Smooth muscle cell (in vitro differentiated cells): Measurements from ENCODE around the gene DNAJA3. TPM values are rescaled to one million over a fixed set of nuclear protein-coding genes. Genes with fewer than 3 reads are reported as not detected.

Experiments used
- DNase-seq: peaks from one replicate; lab custom pipeline; 2025; ENCODE audit not compliant: unreplicated experiment; lab: John Stamatoyannopoulos, UW
- H2AFZ ChIP-seq: fragments of 200-600 bp; sonication (generic); 2 replicates; pipeline ENCODE4 v1.6.0; 2016; ENCODE audit warnings: antibody characterized with exemption, low read depth, mild to moderate bottlenecking
- H3F3A ChIP-seq: fragments of 200-600 bp; sonication (generic); 2 replicates; pipeline ENCODE4 v1.6.0; 2017; ENCODE audit warnings: antibody characterized with exemption, low read depth
- H3K27ac ChIP-seq: fragments of 200-600 bp; sonication (generic); 2 replicates; pipeline ENCODE4 v1.5.1; 2016; ENCODE audit warnings: low read depth, mild to moderate bottlenecking
- H3K27me3 ChIP-seq: fragments of 200-600 bp; sonication (generic); 2 replicates; pipeline ENCODE4 v1.6.1; 2016; ENCODE audit warnings: low read depth, mild to moderate bottlenecking
- H3K36me3 ChIP-seq: fragments of 200-600 bp; sonication (generic); 2 replicates; pipeline ENCODE4 v1.5.1; 2016; ENCODE audit warnings: low read depth
- H3K4me1 ChIP-seq: fragments of 200-600 bp; sonication (generic); 2 replicates; pipeline ENCODE4 v1.5.1; 2016; ENCODE audit warnings: low read depth
- H3K4me2 ChIP-seq: fragments of 200-600 bp; sonication (generic); 2 replicates; pipeline ENCODE4 v1.6.0; 2016; ENCODE audit warnings: mild to moderate bottlenecking
- H3K4me3 ChIP-seq: fragments of 200-600 bp; sonication (generic); 2 replicates; pipeline ENCODE4 v1.5.1; 2016; ENCODE audit warnings: mild to moderate bottlenecking
- H3K79me2 ChIP-seq: fragments of 200-600 bp; sonication (generic); 2 replicates; pipeline ENCODE4 v1.6.0; 2016; ENCODE audit warnings: low read depth, mild to moderate bottlenecking
- H3K9ac ChIP-seq: fragments of 200-600 bp; sonication (generic); 2 replicates; pipeline ENCODE4 v1.6.0; 2016; ENCODE audit warnings: low read depth
- H3K9me3 ChIP-seq: fragments of 200-600 bp; sonication (generic); replicated peaks from 2 replicates; pipeline ENCODE4 v1.5.1; 2016; ENCODE audit warnings: low read depth
- H4K20me1 ChIP-seq: fragments of 200-600 bp; sonication (generic); 2 replicates; pipeline ENCODE4 v1.6.0; 2016; ENCODE audit warnings: low read depth
- CTCF ChIP-seq: fragments of 200-600 bp; sonication (generic); IDR thresholded peaks from 2 replicates; pipeline ENCODE4 v1.5.1; 2017; ENCODE audit warnings: borderline replicate concordance, mild to moderate bottlenecking, antibody characterized with exemption; ENCODE audit not compliant: insufficient read depth, poor library complexity, severe bottlenecking
- WGBS: methylation state at CpG from one replicate; pipeline ENCODE4 v1.1.7; 2016; ENCODE audit warnings: low lambda C conversion rate; 5-methylcytosine and 5-hydroxymethylcytosine counted together
- polyA plus RNA-seq: library from polyadenylated mRNA; unstranded; fragments of >200 nt; fragmentation: Nextera tagmentation; extraction: Ambion mirVana; gene quantifications from 2 replicates; pipeline ENCODE4 v1.2.1, GENCODE V29; 2016
- total RNA-seq: library from RNA; depleted of rRNA; stranded (reverse); fragments of >200 nt; gene quantifications from 2 replicates; pipeline ENCODE4 v1.2.3, GENCODE V29; 2014

Gene DNAJA3
- total and polyA plus RNA-seq, 2 experiments from 2014 or later, result 42.6 to 42.7 TPM

DNA sequence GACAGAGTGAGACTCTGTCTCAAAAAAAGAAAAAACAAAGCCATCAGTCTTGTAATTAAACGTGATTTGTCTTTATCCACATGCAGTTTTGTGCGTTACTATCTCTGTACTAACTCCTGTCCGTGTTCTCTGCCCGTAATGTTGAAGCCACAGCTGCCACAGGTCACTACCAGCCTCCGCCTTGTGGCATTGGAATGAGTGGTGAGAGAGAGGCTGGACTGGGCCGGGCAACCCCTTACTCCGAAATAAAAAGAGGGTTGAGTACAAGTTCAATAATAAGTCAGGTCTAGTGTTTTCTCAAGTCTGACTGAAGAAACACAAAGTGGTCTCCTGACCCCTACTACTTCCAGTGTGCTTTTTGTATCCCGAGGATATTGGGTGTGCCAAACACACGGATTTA, 5.4 kb downstream of the DNAJA3 start:
- Histone ChIP-seq H3K79me2 (peaks cover 60% of the 10 kb centered on the region), H3K4me1 (peaks cover 8% of the 10 kb centered on the region), H3K27ac (no peak overlapping the region), H3K9ac (no peak overlapping the region), H3K4me2 (no peak overlapping the region), H3F3A (no peaks in the 10 kb centered on the region), H2AFZ (no peak overlapping the region), H4K20me1 (peaks cover 22% of the 10 kb centered on the region), H3K9me3 (no peaks in the 10 kb centered on the region), H3K36me3 (no peaks in the 10 kb centered on the region), H3K4me3 (no peak overlapping the region), H3K27me3 (no peaks in the 10 kb centered on the region)
- 97% methylated on average over 9 of the region's 9 CpGs for WGBS
- no peak for DNase-seq
- no peak for TF ChIP-seq CTCF

GRCh38 chr16:4433228-4433627, 7.6 kb downstream of the DNAJA3 start:
- peaks cover 38% of the 10 kb centered on the region for H3K79me2 ChIP-seq
- H3K36me3 ChIP-seq, result no peaks in the 10 kb centered on the region
- H3K9me3 ChIP-seq, result no peaks in the 10 kb centered on the region
- no peak overlapping the region for H2AFZ ChIP-seq
- no peak for DNase-seq
- H3F3A ChIP-seq, result no peaks in the 10 kb centered on the region
- no peaks in the 10 kb centered on the region for H3K27me3 ChIP-seq
- no peak overlapping the region for H3K4me2 ChIP-seq
- no peak overlapping the region for H3K9ac ChIP-seq
- TF ChIP-seq CTCF, result no peak
- no peak overlapping the region for H3K4me3 ChIP-seq
- H3K27ac ChIP-seq, result no peak overlapping the region
- 86% methylated on average over 4 of the region's 4 CpGs for WGBS
- no peaks in the 10 kb centered on the region for H3K4me1 ChIP-seq
- H4K20me1 ChIP-seq, result peaks cover 16% of the 10 kb centered on the region

DNA sequence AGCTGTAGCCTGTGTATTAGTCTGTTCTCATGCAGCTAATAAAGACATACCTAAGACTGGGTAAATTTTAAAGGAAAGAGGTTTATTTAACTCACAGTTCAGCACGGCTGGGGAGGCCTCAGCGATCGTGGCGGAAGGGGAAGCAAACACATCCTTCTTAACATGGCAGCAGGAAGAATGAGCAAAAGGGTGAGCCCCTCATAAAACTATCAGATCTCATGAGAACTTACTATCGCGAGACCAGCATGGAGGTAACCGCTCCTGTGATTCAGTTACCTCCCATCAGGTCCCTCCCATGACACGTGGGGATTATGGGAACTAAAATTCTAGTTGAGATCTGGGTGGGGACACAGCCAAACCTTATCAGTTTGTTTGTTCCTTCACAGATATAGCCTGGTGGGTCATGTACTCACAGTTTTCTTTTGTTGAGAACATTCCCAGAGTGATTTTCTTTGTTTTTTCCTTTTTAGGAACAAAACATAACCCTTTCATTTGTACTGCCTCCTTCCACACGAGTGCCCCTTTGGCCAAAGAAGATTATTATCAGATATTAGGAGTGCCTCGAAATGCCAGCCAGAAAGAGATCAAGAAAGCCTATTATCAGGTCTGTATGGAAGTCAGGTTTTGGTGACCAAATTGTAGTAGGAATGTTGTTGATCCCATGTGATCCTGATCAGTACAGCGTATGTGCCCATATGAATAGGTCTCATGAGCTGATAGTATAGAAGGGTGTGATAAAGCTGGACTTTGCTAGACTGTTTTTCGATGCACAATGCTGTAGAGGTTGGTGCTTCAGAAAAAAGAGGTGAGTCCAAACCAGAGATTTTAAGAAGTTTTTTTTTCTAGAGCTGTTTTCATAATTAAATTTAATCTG, 8.5 kb downstream of the DNAJA3 start:
- Histone ChIP-seq H3K9me3 (no peaks in the 10 kb centered on the region), H3K4me2 (no peak overlapping the region), H3K9ac (no peak overlapping the region), H3K27me3 (no peaks in the 10 kb centered on the region), H3K27ac (no peak overlapping the region), H3K4me1 (no peaks in the 10 kb centered on the region), H4K20me1 (peaks cover 16% of the 10 kb centered on the region), H3K4me3 (no peak overlapping the region), H3K79me2 (peaks cover 28% of the 10 kb centered on the region), H2AFZ (no peak overlapping the region), H3F3A (no peaks in the 10 kb centered on the region), H3K36me3 (no peaks in the 10 kb centered on the region)
- 97% methylated on average over 12 of the region's 12 CpGs for WGBS
- no peak for TF ChIP-seq CTCF
- no peak for DNase-seq
